GM23248 (cell line): ENCODE results near the gene CD9. TPM values are rescaled to one million over a fixed set of nuclear protein-coding genes. Genes with fewer than 3 reads are reported as not detected.

ENCODE experiments used
- DNase-seq: peaks from one replicate; pipeline ENCODE4 v3.0.0-alpha.2; 2015
- H2AFZ ChIP-seq: fragments of 200-600 bp; sonication (generic); 2 replicates; pipeline ENCODE4 v1.6.1; 2016; ENCODE audit warnings: antibody characterized with exemption
- H3F3A ChIP-seq: fragments of 200-600 bp; sonication (generic); 2 replicates; pipeline ENCODE4 v1.6.1; 2016; ENCODE audit warnings: mild to moderate bottlenecking, antibody characterized with exemption, mixed run types; ENCODE audit not compliant: insufficient read depth
- H3K27ac ChIP-seq: fragments of 200-600 bp; sonication (generic); 2 replicates; pipeline ENCODE4 v1.5.1; 2016; ENCODE audit warnings: mild to moderate bottlenecking
- H3K27me3 ChIP-seq: fragments of 200-600 bp; sonication (generic); replicated peaks from 2 replicates; pipeline ENCODE4 v1.6.1; 2016; ENCODE audit warnings: mild to moderate bottlenecking; ENCODE audit not compliant: insufficient read depth
- H3K36me3 ChIP-seq: fragments of 200-600 bp; sonication (generic); 2 replicates; pipeline ENCODE4 v1.6.1; 2016; ENCODE audit warnings: low read depth, mild to moderate bottlenecking
- H3K4me1 ChIP-seq: fragments of 200-600 bp; sonication (generic); 2 replicates; pipeline ENCODE4 v1.6.1; 2016; ENCODE audit warnings: mild to moderate bottlenecking; ENCODE audit not compliant: insufficient read depth
- H3K4me2 ChIP-seq: fragments of 200-600 bp; sonication (generic); one replicate; pipeline ENCODE4 v1.6.1; 2016; ENCODE audit warnings: mild to moderate bottlenecking; ENCODE audit not compliant: unreplicated experiment
- H3K4me3 ChIP-seq: fragments of 200-600 bp; sonication (generic); 2 replicates; pipeline ENCODE4 v1.5.1; 2016; ENCODE audit warnings: mild to moderate bottlenecking
- H3K79me2 ChIP-seq: fragments of 200-600 bp; sonication (generic); 2 replicates; pipeline ENCODE4 v1.6.1; 2016; ENCODE audit warnings: mild to moderate bottlenecking; ENCODE audit not compliant: insufficient read depth
- H3K9ac ChIP-seq: fragments of 200-600 bp; sonication (generic); 2 replicates; pipeline ENCODE4 v1.6.1; 2016; ENCODE audit warnings: mild to moderate bottlenecking
- H3K9me2 ChIP-seq: fragments of 200-600 bp; sonication (generic); 2 replicates; pipeline ENCODE4 v1.6.1; 2016; ENCODE audit warnings: mixed run types, mild to moderate bottlenecking, moderate library complexity; ENCODE audit not compliant: insufficient read depth
- H3K9me3 ChIP-seq: fragments of 200-600 bp; sonication (generic); one replicate; pipeline ENCODE4 v1.6.1; 2017; ENCODE audit warnings: low read depth
- H4K20me1 ChIP-seq: fragments of 200-600 bp; sonication (generic); 2 replicates; pipeline ENCODE4 v1.6.0; 2016; ENCODE audit not compliant: insufficient read depth
- EZH2 ChIP-seq: fragments of 200-600 bp; sonication (generic); IDR thresholded peaks from 2 replicates; pipeline ENCODE4 v1.6.1; 2018; ENCODE audit warnings: antibody characterized with exemption, mild to moderate bottlenecking; ENCODE audit not compliant: insufficient read depth, poor library complexity, severe bottlenecking
- EZH2phosphoT487 ChIP-seq: fragments of 200-600 bp; sonication (generic); IDR thresholded peaks from 2 replicates; pipeline ENCODE4 v1.6.1; 2018; ENCODE audit warnings: antibody characterized with exemption, moderate library complexity, mild to moderate bottlenecking, low read depth; ENCODE audit not compliant: insufficient read depth
- WGBS, 2 experiments: methylation state at CpG; one replicate each; pipeline ENCODE4 v1.1.6; 2015 to 2017; ENCODE audit warnings: low lambda C conversion rate in 2 of 2, low coverage in 1 of 2; ENCODE audit errors: missing lambda C conversion rate in 2 of 2; 5-methylcytosine and 5-hydroxymethylcytosine counted together
- in situ Hi-C: fragments of 300-500 bp; cut with MboI; formaldehyde crosslinking; loops from 2 replicates; pipeline ENCODE4 v1.15.0; 2020
- polyA plus RNA-seq: library from polyadenylated mRNA; unstranded; fragments of >200 nt; fragmentation: Nextera tagmentation; extraction: Ambion mirVana; gene quantifications from 2 replicates; pipeline ENCODE4 v1.2.1, GENCODE V29; 2016
- total RNA-seq: library from RNA; depleted of rRNA; stranded (reverse); fragments of >200 nt; shearing (Covaris generic); gene quantifications from 2 replicates; pipeline ENCODE4 v1.2.3, GENCODE V29; 2014

Gene CD9
- total and polyA plus RNA-seq, 2 experiments from 2014 or later = 28.6 to 46.9 TPM

DNA sequence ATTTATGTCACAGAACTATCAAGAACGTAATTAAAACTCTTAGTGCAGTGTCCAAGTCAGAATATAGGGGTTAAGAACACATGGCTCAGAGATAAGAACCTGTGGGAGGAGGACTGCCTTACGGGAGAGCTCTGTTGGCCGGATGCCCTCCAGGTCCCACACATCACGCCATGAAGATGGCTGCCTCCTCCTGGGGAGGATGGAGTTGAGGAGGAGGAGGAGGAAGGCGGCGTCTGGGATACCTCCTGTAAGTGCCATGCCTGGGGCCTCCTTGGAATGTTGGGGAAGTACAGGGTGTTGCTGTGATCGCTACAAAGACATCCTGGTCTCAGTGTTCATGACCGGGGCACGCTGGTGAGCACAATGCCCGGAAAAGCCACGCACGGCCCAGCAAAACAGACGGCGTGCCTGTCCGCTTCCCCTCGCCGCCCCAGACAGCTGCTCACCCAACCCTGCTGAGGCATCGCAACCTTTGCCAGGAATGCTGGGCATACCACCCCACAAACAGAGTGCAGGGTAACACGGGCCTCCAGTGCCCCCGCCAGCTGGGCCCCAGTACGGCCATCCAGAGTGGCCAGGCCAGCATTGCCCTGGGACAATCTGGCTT lies 28.7 kb upstream of the CD9 start:
- Histone ChIP-seq H3K4me3 (no peak overlapping the region), H3K9me3 (no peaks in the 10 kb centered on the region), H3K9ac (no peak overlapping the region), H3K79me2 (no peaks in the 10 kb centered on the region), H3K4me1 (peaks cover 23% of the 10 kb centered on the region), H4K20me1 (no peaks in the 10 kb centered on the region), H3K36me3 (no peaks in the 10 kb centered on the region), H3K27ac (no peak overlapping the region), H3K4me2 (no peak overlapping the region), H3F3A (peaks cover 23% of the 10 kb centered on the region), H2AFZ (no peak overlapping the region), H3K27me3 (no peaks in the 10 kb centered on the region), H3K9me2 (no peaks in the 10 kb centered on the region)
- in situ Hi-C loops = no loop called here
- WGBS, 2 experiments = 87 to 94% methylated on average over 14 to 19 of the region's 21 CpGs
- TF ChIP-seq EZH2phosphoT487 (no peak), EZH2 (no peak)
- DNase-seq = no peak

DNA sequence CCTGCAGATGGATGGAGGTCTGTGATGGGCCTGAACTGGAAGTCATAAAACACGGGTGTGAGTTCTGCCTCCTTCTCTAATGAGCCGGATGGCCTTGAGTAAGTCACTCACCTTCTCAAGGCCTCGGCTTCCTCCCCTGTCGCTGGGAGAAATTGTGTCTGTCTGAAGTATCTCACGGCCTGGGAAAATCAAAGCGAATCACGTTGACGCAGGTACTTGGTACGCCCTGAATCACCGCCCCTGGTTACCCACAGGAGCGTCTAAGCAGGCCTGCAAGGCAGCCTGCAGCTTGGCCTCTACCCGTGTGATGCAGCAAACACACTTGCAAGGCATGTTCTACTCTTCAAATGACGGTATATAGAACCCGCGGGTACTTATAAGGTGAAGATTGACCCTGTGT lies 28.1 kb upstream of the CD9 start:
- WGBS, 2 experiments = 87 to 91% methylated on average over 15 of the region's 15 CpGs
- no peaks in the 10 kb centered on the region for H3K27me3 ChIP-seq
- no peaks in the 10 kb centered on the region for H3K79me2 ChIP-seq
- no peaks in the 10 kb centered on the region for H3K36me3 ChIP-seq
- H3F3A ChIP-seq = peaks cover 17% of the 10 kb centered on the region
- H3K9ac ChIP-seq = no peak overlapping the region
- H3K27ac ChIP-seq = no peak overlapping the region
- H3K4me3 ChIP-seq = no peak overlapping the region
- DNase-seq = no peak
- H3K9me3 ChIP-seq = no peaks in the 10 kb centered on the region
- in situ Hi-C loops = no loop called here
- no peaks in the 10 kb centered on the region for H3K9me2 ChIP-seq
- no peak for TF ChIP-seq EZH2
- no peak for TF ChIP-seq EZH2phosphoT487
- no peak overlapping the region for H2AFZ ChIP-seq
- H3K4me1 ChIP-seq = peaks cover 17% of the 10 kb centered on the region
- no peak overlapping the region for H3K4me2 ChIP-seq
- H4K20me1 ChIP-seq = no peaks in the 10 kb centered on the region

DNA sequence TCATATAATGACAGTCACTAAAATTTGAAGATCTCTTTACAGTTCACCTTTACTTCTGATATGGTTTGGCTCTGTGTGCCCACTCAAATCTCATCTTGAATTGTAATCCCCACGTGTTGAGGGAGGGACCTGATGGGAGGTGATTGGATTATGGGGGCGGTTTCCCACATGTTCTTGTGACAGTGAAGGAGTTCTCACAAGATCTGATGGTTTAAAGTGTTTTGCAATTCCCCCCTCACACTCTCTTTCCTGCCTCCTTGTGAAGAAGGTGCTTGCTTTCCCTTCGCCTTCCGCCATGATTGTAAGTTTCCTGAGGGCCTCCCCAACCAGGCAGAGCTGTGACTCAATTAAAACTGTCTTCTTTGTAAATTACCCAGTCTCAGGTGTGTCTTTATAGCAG lies 27.3 kb upstream of the CD9 start:
- 77 to 84% methylated on average over 4 of the region's 4 CpGs for WGBS, 2 experiments
- no peaks in the 10 kb centered on the region for H3K79me2 ChIP-seq
- in situ Hi-C loops = no loop called here

DNA sequence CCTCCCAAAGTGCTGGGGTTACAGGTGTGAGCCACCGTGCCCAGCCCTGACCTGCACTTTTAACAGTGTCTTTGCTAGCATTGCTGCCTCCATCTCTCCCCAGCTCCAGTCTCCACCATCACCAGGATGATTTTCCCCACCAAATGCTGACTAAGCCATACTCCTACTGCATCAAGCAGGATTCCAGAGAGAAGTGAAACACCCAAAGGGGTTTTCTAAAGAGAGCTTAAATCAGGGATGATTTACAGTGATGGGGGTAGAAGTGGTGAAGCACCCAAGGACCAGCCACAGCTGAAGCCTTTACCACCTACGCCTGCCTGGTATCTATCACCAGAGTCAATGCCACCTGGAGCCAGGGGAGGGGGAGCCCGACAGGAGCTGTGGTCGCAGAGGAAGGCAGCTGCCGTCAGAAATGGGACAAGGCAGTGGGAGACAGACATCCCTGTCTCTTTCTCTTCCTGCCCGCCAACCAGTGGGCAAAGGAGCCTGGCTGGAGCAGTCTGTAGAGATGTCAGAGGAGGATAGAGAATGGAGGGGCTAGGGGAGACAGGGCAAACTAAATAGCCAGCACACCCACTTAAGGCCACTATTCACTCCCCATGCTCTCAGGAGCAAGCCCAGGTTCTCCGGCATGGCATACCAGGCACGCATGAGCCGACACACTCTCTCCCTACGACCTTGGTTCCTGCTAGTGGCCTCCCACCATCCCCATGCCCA lies 22.4 kb upstream of the CD9 start:
- no peak overlapping the region for H3K27ac ChIP-seq

More for the DNA sequence above, 27.3 kb upstream of the CD9 start:
- Histone ChIP-seq H3K4me2 (no peak overlapping the region), H2AFZ (no peak overlapping the region), H3K27me3 (no peaks in the 10 kb centered on the region), H3K9me2 (no peaks in the 10 kb centered on the region), H3K4me3 (no peak overlapping the region), H3K9me3 (no peaks in the 10 kb centered on the region), H3K9ac (no peak overlapping the region), H4K20me1 (no peaks in the 10 kb centered on the region), H3K36me3 (no peaks in the 10 kb centered on the region), H3K4me1 (peaks cover 11% of the 10 kb centered on the region), H3K27ac (no peak overlapping the region), H3F3A (peaks cover 11% of the 10 kb centered on the region)
- DNase-seq = no peak
- TF ChIP-seq EZH2phosphoT487 (no peak), EZH2 (no peak)

More for the DNA sequence above, 22.4 kb upstream of the CD9 start:
- Histone ChIP-seq H4K20me1 (no peaks in the 10 kb centered on the region), H3K79me2 (no peaks in the 10 kb centered on the region), H3K9ac (no peak overlapping the region), H3K36me3 (no peaks in the 10 kb centered on the region), H3K4me3 (no peak overlapping the region), H3K9me3 (no peaks in the 10 kb centered on the region), H3F3A (peaks cover 19% of the 10 kb centered on the region), H3K4me1 (peaks cover 35% of the 10 kb centered on the region), H2AFZ (no peak overlapping the region), H3K4me2 (no peak overlapping the region), H3K27me3 (no peaks in the 10 kb centered on the region), H3K9me2 (no peaks in the 10 kb centered on the region)
- TF ChIP-seq EZH2 (no peak), EZH2phosphoT487 (no peak)
- in situ Hi-C loops = no loop called here
- WGBS, 2 experiments = 95 to 99% methylated on average over 10 of the region's 10 CpGs
- DNase-seq = peak; percentile 7
